SK-N-MC (cell line): ENCODE measurements around the gene CELF1.

ENCODE experiments used
- DNase-seq: peaks from one replicate; pipeline ENCODE4 v3.0.0-alpha.2; 2011; ENCODE audit warnings: low read depth, low spot score
- H3K27ac ChIP-seq: fragments of 200-600 bp; sonication (generic); 2 replicates; pipeline ENCODE4 v1.5.1; 2016; ENCODE audit warnings: mixed run types
- H3K36me3 ChIP-seq: fragments of 200-600 bp; sonication (generic); 2 replicates; pipeline ENCODE4 v1.6.1; 2017; ENCODE audit warnings: antibody characterized with exemption, low read length, mixed read lengths; ENCODE audit not compliant: insufficient read depth
- H3K4me3 ChIP-seq: fragments of 200-600 bp; sonication (generic); 2 replicates; pipeline ENCODE4 v1.5.1; 2016
- H3K9ac ChIP-seq: fragments of 200-600 bp; sonication (generic); 2 replicates; pipeline ENCODE4 v1.8.0; 2017; ENCODE audit warnings: mixed run types, mixed read lengths; ENCODE audit not compliant: insufficient read length
- H3K9me3 ChIP-seq: fragments of 200-600 bp; sonication (generic); 2 replicates; pipeline ENCODE4 v1.6.1; 2017; ENCODE audit warnings: low read depth, mild to moderate bottlenecking, antibody characterized with exemption, low read length, moderate library complexity, mixed read lengths
- EZH2 ChIP-seq: fragments of 200-600 bp; sonication (generic); IDR thresholded peaks from one replicate; pipeline ENCODE4 v1.6.1; 2017; ENCODE audit warnings: antibody characterized with exemption
- FOXP2 ChIP-seq: optimal IDR thresholded peaks from 2 replicates; pipeline ENCODE3; 2011; ENCODE audit warnings: mild to moderate bottlenecking, moderate library complexity; ENCODE audit not compliant: insufficient read depth; ENCODE audit errors: extremely low read length, control extremely low read depth
- POLR2AphosphoS5 ChIP-seq: IDR thresholded peaks from 2 replicates; pipeline ENCODE4 v1.6.1; 2012; ENCODE audit warnings: mild to moderate bottlenecking, low read depth, low read length, borderline replicate concordance

CELF1 gene

DNA sequence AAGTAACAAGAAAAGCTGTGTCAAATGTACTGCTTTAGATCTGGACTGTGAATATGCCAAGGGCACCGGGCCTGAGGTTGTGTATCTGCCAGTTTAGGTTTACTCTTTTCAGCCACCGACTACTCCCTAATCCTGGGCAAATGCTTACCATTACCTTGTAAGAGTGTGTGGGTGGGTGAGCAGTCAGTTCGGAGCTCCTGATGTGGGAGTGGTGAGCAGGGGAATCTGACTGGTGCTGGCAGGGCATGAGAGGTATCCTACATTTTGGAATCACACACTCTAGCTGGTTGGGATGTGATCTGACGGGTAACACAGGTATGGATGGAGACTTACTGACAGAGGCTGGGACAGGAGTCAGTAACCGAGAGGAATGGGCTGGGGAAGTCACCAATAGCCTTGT is 30.9 kb upstream of the CELF1 start:
- Histone ChIP-seq H3K36me3 (peaks cover 46% of the 10 kb centered on the region), H3K9me3 (no peaks in the 10 kb centered on the region), H3K27ac (no peak overlapping the region), H3K9ac (no peak overlapping the region), H3K4me3 (no peak overlapping the region)
- no peak for DNase-seq
- TF ChIP-seq POLR2AphosphoS5 (no peak), EZH2 (no peak), FOXP2 (no peak)

DNA sequence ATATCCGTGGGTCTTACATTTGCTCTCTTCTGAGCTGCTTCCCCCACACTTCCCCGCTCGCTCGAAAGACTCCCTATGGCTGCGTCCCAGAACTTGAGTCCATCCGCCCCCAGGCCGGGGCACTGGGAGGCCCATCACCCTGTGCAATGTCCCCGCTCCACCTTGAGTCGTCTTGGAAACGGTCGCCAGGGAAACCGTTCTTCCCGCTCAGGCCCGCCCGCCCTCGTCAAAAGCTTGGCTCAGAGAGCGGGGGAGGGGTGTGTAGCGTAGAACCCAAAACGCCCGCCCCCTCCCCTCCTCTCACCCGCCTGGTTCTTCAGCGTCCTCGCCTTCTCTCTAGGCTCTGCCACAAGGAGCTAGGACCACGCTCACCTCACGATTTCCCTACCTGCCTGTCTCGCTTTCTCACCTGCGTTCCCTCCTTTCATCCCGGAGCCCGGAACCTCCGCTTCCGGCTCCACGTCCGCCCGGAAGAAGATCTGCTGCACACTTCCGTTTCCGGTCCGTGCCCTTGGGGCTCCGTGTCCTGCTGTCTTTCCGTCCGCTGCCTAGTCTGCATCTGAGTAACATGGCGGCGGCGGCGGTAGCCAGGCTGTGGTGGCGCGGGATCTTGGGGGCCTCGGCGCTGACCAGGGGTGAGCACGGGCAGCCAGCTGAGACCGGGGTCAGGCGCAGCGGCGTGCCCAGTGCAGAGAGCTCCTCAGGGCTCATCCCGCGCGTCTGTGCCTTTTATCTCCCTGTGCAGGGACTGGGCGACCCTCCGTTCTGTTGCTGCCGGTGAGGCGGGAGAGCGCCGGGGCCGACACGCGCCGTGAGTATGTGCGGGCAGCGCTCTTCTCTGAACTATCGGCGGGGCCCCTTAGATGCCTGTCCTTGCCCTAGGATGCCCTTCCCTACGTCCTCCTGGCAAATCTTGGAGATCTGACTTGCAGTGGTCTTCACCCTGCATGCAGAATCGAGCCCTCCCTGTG is 25.9 kb upstream of the CELF1 start, which contains the start of the genes KBTBD4 and NDUFS3:
KBTBD4 (minus strand) TSS at position 447 of the 971 bp plus-strand sequence; CDS start at position 428, 19 bp downstream.
NDUFS3 (plus strand) TSS at position 551 of the 971 bp plus-strand sequence; CDS start at position 569, 18 bp downstream.
- no peaks in the 10 kb centered on the region for H3K9me3 ChIP-seq
- H3K4me3 ChIP-seq = peak within 1 kb of the TSS; percentile 96
- H3K27ac ChIP-seq = peak within 1 kb of the TSS; percentile 77; the same call in 1 of the 2 replicates
- DNase-seq = peak; percentile 70
- peak within 1 kb of the TSS; percentile 96 for H3K9ac ChIP-seq
- peaks cover 58% of the 10 kb centered on the region for H3K36me3 ChIP-seq
- no peak for TF ChIP-seq FOXP2
- TF ChIP-seq POLR2AphosphoS5 = peak; percentile 96

DNA sequence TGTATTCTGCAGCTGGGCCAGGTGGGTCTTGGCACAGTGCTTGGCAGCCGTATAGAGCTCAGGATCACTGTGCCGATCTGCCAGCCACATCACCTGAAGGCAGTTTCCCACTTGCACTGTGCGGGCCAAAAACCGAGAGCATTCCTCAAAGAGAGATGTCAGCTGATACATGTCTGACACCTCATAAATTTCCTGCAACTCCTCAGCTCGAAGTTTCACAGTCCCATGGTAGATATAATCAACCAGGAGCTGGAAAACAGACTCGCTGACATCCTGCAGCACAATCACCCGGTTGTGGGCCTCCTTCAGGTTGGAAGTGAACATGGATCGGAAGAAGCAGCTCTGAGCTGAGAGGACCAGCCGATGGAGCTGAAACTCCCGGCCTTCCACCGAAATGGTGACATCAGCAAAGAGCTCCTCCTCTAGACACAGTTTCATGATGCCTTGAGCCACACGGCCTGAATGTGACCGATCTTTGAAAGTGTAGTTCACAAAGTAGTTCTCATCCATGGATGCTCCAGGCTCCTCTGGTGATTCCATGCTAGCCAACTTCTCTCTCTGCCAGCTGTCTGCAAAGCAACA is 24.6 kb upstream of the CELF1 start:
- peaks cover 58% of the 10 kb centered on the region for H3K36me3 ChIP-seq
- H3K27ac ChIP-seq = no peak overlapping the region
- no peaks in the 10 kb centered on the region for H3K9me3 ChIP-seq
- H3K9ac ChIP-seq = peak overlapping the region; percentile 18
- no peak for TF ChIP-seq EZH2
- no peak for TF ChIP-seq FOXP2
- TF ChIP-seq POLR2AphosphoS5 = no peak
- DNase-seq = no peak
- peak overlapping the region; percentile 96 for H3K4me3 ChIP-seq

DNA sequence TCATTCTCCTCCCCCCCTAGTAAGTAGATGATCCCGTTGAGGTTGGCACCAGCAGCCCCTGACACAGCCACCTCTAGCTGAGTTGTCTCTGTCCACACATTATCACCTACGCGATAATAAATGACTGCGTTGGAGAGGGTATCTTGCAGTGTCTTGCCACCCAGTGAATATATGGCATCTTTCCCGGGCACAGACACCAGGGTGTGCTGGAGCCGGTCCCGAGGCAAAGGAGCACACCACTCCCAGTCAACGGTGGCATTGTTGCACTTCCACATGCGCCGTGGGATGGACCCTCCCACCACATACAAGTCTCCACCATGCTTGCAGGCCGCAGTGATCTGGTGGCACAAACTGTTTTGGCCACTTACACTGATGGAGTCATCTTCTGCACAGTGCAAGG is 20.4 kb upstream of the CELF1 start:
- Histone ChIP-seq H3K36me3 (peaks cover 38% of the 10 kb centered on the region), H3K4me3 (no peak overlapping the region)

DNA sequence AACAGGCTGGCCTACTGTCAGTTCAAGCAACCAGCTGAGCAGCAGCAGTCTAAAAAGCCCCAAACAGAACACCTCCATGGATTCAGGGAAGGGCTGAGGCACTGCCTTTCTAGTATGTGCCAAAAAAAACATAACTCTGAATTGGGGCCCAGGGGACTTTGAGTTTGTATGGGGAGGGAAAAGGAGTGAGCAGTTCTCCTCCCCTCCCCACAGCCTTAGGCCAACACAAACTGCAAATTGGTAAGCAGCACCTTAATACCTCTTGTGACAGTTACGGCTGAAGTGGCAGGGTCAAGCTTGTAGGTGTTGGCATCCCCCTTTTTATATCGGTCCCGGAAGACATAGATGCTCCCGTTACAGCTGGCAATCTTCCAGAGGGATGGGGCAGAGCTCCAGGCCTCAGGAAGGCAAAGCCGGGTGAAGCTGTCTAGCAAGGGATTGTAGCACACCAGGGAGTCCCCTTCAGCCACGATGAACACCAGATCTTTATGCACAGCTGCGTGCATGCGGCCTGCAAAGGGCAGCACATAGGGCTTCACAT is 19.9 kb upstream of the CELF1 start:
- Histone ChIP-seq H3K9ac (no peak overlapping the region), H3K27ac (no peak overlapping the region), H3K36me3 (peaks cover 37% of the 10 kb centered on the region), H3K9me3 (no peaks in the 10 kb centered on the region), H3K4me3 (no peak overlapping the region)
- no peak for TF ChIP-seq FOXP2
- no peak for TF ChIP-seq POLR2AphosphoS5
- TF ChIP-seq EZH2 = no peak
- DNase-seq = no peak

More for the DNA sequence above, 20.4 kb upstream of the CELF1 start:
- Histone ChIP-seq H3K27ac (no peak overlapping the region), H3K9me3 (no peaks in the 10 kb centered on the region), H3K9ac (no peak overlapping the region)
- DNase-seq = no peak
- no peak for TF ChIP-seq EZH2
- no peak for TF ChIP-seq POLR2AphosphoS5
- no peak for TF ChIP-seq FOXP2

DNA sequence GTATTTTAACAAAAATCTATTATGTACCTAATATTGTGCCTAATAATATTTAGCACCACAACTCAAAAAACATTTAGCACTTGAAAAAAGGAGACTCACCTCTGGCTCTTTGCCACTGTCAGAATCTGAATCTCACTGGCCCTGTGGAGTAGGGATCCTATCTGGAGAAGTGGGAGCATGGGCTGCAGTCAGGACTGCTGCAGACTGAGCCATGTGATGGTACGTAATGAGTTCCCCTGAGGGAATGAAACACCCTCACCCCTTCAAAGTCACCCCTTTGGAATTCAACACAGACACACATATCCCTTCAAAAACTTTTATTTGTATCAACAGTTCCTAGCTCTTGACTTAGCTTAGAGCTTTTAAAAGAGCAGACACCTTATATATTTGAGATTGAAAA is 19.0 kb upstream of the CELF1 start:
- DNase-seq = no peak
- no peak for TF ChIP-seq POLR2AphosphoS5
- no peak for TF ChIP-seq FOXP2
- no peak for TF ChIP-seq EZH2
- Histone ChIP-seq H3K4me3 (no peak overlapping the region), H3K9me3 (no peaks in the 10 kb centered on the region), H3K27ac (no peak overlapping the region), H3K36me3 (peaks cover 29% of the 10 kb centered on the region), H3K9ac (no peak overlapping the region)

DNA sequence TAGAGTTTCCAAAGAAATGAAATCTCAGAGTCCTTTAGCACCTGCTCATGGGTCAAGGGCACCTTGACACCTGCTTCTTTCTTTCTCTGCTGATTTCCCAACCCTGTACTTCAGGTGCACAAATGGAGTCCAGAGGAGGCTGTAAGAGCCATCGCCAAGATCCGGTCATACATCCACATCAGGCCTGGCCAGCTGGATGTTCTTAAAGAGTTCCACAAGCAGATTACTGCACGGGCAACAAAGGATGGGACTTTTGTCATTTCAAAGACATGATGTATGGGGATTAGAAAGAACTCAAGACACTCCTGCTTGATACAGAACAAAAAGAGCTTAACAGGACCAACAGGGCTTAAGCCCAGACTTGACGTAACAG is 18.4 kb upstream of the CELF1 start:
- Histone ChIP-seq H3K9me3 (no peaks in the 10 kb centered on the region), H3K27ac (no peak overlapping the region), H3K4me3 (no peak overlapping the region), H3K36me3 (peaks cover 29% of the 10 kb centered on the region), H3K9ac (no peak overlapping the region)
- no peak for TF ChIP-seq FOXP2
- TF ChIP-seq POLR2AphosphoS5 = no peak
- no peak for TF ChIP-seq EZH2
- no peak for DNase-seq

DNA sequence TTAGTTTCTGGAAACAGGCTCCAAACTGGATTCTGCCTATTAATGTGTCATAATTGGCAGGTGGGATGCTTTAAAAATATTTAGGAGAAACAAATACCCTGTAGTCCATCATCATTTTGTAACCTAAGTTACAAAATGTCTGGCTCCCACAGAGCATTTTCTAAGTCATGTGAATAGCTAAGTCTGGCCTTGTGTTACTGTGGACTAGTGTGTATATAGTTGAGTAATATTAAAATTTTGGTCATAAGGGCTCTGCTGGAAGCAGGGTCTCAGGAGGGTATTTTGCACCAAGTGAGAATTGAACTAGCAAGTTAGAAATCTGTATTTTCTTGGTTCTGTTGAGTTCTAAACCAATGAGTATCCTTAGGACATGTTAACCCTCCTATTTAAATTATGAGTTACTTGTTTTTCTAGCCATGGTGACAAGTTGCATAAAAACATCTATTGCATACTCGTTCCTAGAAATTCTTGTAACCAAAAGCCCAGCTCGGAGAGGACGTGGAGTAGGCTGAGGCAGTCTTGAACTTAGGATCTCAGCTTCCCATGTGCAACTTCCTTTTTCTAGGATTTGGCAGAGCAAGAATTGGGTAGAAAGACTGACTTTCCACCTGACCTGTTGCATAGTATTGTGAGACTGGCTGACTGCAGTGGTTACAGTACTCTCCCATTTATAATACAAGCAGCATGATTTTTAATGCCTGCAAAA is 17.9 kb upstream of the CELF1 start:
- TF ChIP-seq FOXP2 = no peak
- H3K27ac ChIP-seq = no peak overlapping the region
- H3K9me3 ChIP-seq = no peaks in the 10 kb centered on the region
- DNase-seq = no peak
- no peak overlapping the region for H3K4me3 ChIP-seq
- H3K36me3 ChIP-seq = peaks cover 29% of the 10 kb centered on the region
- no peak overlapping the region for H3K9ac ChIP-seq
